Body of pancreas (tissue), 4 donors: ENCODE data around the gene ARAP1.

ENCODE experiments used
- POLR2A ChIP-seq, 3 donors: fragments of 450-650 bp; IDR thresholded peaks; one replicate each; pipeline ENCODE4 v1.6.1; 2016; ENCODE audit warnings: antibody characterized with exemption in 3 of 3, mild to moderate bottlenecking in 2 of 3
- TF ChIP-seq, protein P1 (sequence below), 7 experiments: fragments of 450-650 bp in 4 of 7; fragments of 200-600 bp in 3 of 7; sonication (generic) in 3 of 7; IDR thresholded peaks; one replicate each; pipeline ENCODE4 v1.5.1; 2016 to 2019; ENCODE audit warnings: antibody characterized with exemption in 7 of 7

DNA sequence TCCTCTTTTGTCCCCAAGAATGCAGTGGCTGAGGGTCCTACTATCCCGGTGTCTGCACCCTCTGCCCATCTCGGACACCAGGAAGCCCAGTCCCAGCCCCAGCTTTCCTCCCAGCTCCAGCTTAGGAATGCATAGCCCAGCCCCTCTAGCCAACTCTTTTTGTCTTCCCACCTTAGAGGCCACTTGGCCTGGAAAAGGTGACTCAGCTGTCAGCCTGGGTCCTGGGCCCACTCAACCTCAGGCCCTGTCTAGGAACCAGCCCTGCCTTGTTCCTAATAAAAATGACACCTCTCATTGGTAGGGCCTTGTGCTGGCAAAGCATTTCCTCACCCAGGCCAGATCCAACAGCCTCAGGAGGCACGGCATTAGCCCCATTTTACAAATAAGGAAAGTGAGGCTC lies 106.2 kb downstream of the ARAP1 start:
- TF ChIP-seq, protein P1, sequence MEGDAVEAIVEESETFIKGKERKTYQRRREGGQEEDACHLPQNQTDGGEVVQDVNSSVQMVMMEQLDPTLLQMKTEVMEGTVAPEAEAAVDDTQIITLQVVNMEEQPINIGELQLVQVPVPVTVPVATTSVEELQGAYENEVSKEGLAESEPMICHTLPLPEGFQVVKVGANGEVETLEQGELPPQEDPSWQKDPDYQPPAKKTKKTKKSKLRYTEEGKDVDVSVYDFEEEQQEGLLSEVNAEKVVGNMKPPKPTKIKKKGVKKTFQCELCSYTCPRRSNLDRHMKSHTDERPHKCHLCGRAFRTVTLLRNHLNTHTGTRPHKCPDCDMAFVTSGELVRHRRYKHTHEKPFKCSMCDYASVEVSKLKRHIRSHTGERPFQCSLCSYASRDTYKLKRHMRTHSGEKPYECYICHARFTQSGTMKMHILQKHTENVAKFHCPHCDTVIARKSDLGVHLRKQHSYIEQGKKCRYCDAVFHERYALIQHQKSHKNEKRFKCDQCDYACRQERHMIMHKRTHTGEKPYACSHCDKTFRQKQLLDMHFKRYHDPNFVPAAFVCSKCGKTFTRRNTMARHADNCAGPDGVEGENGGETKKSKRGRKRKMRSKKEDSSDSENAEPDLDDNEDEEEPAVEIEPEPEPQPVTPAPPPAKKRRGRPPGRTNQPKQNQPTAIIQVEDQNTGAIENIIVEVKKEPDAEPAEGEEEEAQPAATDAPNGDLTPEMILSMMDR (IDR thresholded peaks at IDR 0.05) = no peak
- no peak for TF ChIP-seq POLR2A (IDR thresholded peaks at IDR 0.05)
